B cell (primary cell): Measurements from ENCODE around the gene P2RX3. TPM values are rescaled to one million over a fixed set of nuclear protein-coding genes. Genes with fewer than 3 reads are reported as not detected.
"Not testable (repeated sequence)": the region's sequence is repeated elsewhere in the genome, so short reads cannot be mapped to it uniquely, and the experiment has no call there.

Experiments used
- ATAC-seq: fragments of 200-7000 bp; cut with Tn5 transposase; one replicate; pipeline ENCODE4 v1.10.0; 2021; ENCODE audit warnings: low read depth, mild to moderate bottlenecking, moderate number of reproducible peaks, moderate library complexity
- CTCF ChIA-PET: fragments of 350-600 bp; sonication (Branson Sonifier 250); formaldehyde crosslinking; loops from one replicate; lab custom pipeline; 2021; ENCODE audit warnings: antibody characterized with exemption, inconsistent platforms; lab: Charles Lee
- POLR2A ChIA-PET: fragments of 350-600 bp; sonication (Branson Sonifier 250); formaldehyde crosslinking; loops from one replicate; lab custom pipeline; 2021; ENCODE audit warnings: antibody characterized with exemption; lab: Charles Lee
- DNase-seq: peaks from one replicate; pipeline ENCODE4 v3.0.0; 2013
- H2AFZ ChIP-seq: 2 replicates; pipeline ENCODE4 v1.6.1; 2012; ENCODE audit warnings: mild to moderate bottlenecking, low read depth, low read length; ENCODE audit not compliant: insufficient read depth, poor library complexity, severe bottlenecking
- H3K27ac ChIP-seq, 2 donors: 1 replicate in 1 of 2; 2 replicates in 1 of 2; pipeline ENCODE4 v1.5.1; 2012 to 2013; ENCODE audit warnings: low read length in 2 of 2, mild to moderate bottlenecking in 2 of 2, moderate library complexity in 1 of 2
- H3K27me3 ChIP-seq, 4 experiments: fragments of 200-600 bp in 1 of 4; sonication (generic) in 1 of 4; replicated peaks in 1 of 4; 1 replicate in 2 of 4; 2 replicates in 2 of 4; pipeline versions ENCODE4 v1.6.1 to v1.7.0; 2013 to 2016; ENCODE audit warnings: low read length in 3 of 4, mild to moderate bottlenecking in 2 of 4, mixed read lengths in 1 of 4, moderate library complexity in 1 of 4; ENCODE audit not compliant: insufficient read depth in 4 of 4, control insufficient read depth in 3 of 4; ENCODE audit errors: control extremely low read depth in 1 of 4
- H3K36me3 ChIP-seq, 2 experiments: replicated peaks in 1 of 2; 1 replicate in 1 of 2; 2 replicates in 1 of 2; pipeline versions ENCODE4 v1.6.1 to v1.7.1; 2013; ENCODE audit warnings: low read length in 1 of 2; ENCODE audit not compliant: insufficient read depth in 2 of 2, control insufficient read depth in 1 of 2; ENCODE audit errors: control extremely low read depth in 1 of 2, extremely low read depth in 1 of 2
- H3K4me1 ChIP-seq, 2 donors: fragments of 200-600 bp in 1 of 2; sonication (generic) in 1 of 2; 1 replicate in 1 of 2; 2 replicates in 1 of 2; pipeline versions ENCODE4 v1.5.1 to v1.6.1; 2013 to 2017; ENCODE audit warnings: low read length in 2 of 2; ENCODE audit not compliant: control insufficient read depth in 2 of 2, insufficient read depth in 2 of 2
- H3K4me2 ChIP-seq: replicated peaks from 2 replicates; pipeline ENCODE3; 2012; ENCODE audit warnings: mild to moderate bottlenecking, low read depth, low read length; ENCODE audit not compliant: poor library complexity, severe bottlenecking
- H3K4me3 ChIP-seq, 5 experiments: fragments of 200-600 bp in 1 of 5; sonication (generic) in 1 of 5; 1 replicate in 3 of 5; 2 replicates in 2 of 5; pipeline versions ENCODE4 v1.5.1 to v1.7.0; 2011 to 2016; ENCODE audit warnings: low read length in 4 of 5, mild to moderate bottlenecking in 4 of 5, low read depth in 2 of 5, control low read depth in 1 of 5, moderate library complexity in 1 of 5; ENCODE audit not compliant: insufficient read depth in 1 of 5; ENCODE audit errors: control extremely low read depth in 1 of 5, extremely low read depth in 1 of 5
- H3K79me2 ChIP-seq: fragments of 200-600 bp; sonication (generic); one replicate; pipeline ENCODE4 v1.6.0; 2016; ENCODE audit warnings: low read length; ENCODE audit not compliant: control insufficient read depth, insufficient read depth
- H3K9ac ChIP-seq: fragments of 200-600 bp; sonication (generic); 2 replicates; pipeline ENCODE4 v1.6.1; 2017; ENCODE audit warnings: mild to moderate bottlenecking, low read length, moderate library complexity
- H3K9me3 ChIP-seq, 3 donors: one replicate each; pipeline versions ENCODE4 v1.6.1 to v1.7.1; 2013; ENCODE audit warnings: low read length in 2 of 3; ENCODE audit not compliant: control insufficient read depth in 2 of 3, insufficient read depth in 1 of 3; ENCODE audit errors: control extremely low read depth in 1 of 3
- H4K20me1 ChIP-seq: 2 replicates; pipeline ENCODE4 v1.6.0; 2012; ENCODE audit warnings: mild to moderate bottlenecking, low read length; ENCODE audit not compliant: insufficient read depth, control insufficient read depth, poor library complexity, severe bottlenecking
- H3K27ac Mint-ChIP-seq: one replicate; pipeline ENCODE4 v1.8.0; 2021; ENCODE audit warnings: mixed read lengths
- H3K27me3 Mint-ChIP-seq: one replicate; pipeline ENCODE4 v1.8.0; 2021; ENCODE audit warnings: mixed read lengths
- H3K4me1 Mint-ChIP-seq: one replicate; pipeline ENCODE4 v1.8.0; 2021; ENCODE audit warnings: mixed read lengths
- H3K4me3 Mint-ChIP-seq: one replicate; pipeline ENCODE4 v1.8.0; 2021; ENCODE audit warnings: mixed read lengths
- H3K9me3 Mint-ChIP-seq: one replicate; pipeline ENCODE4 v1.8.0; 2022; ENCODE audit warnings: mixed read lengths; ENCODE audit not compliant: insufficient read depth
- EZH2 ChIP-seq: IDR thresholded peaks from 2 replicates; pipeline ENCODE4 v1.6.1; 2012; ENCODE audit warnings: borderline replicate concordance, low read depth, mild to moderate bottlenecking, moderate library complexity, low read length; ENCODE audit not compliant: insufficient read depth, poor library complexity, severe bottlenecking
- WGBS: methylation state at CpG from one replicate; pipeline ENCODE4 v1.1.5; 2013; ENCODE audit warnings: missing lambda C conversion rate; ENCODE audit not compliant: insufficient coverage; 5-methylcytosine and 5-hydroxymethylcytosine counted together
- intact Hi-C: fragments of 100-400 bp; cut with micrococcal nuclease; formaldehyde crosslinking; loops from one replicate; pipeline ENCODE4 v1.10.0; 2022
- polyA plus RNA-seq: library from polyadenylated mRNA; depleted of rRNA; stranded (reverse); fragments of >200 nt; gene quantifications from 2 replicates; pipeline ENCODE4 v1.2.3, GENCODE V29; 2012
- total RNA-seq, 2 donors: library from RNA; stranded (reverse); fragments of 120-200 nt in 1 of 2; gene quantifications; 1 replicate in 1 of 2; 2 replicates in 1 of 2; pipeline versions ENCODE4 v1.2.3 to v1.2.4, GENCODE V29; 2013 to 2022
- TF ChIP-seq, protein P1 (sequence below): fragments of 200-600 bp; IDR thresholded peaks from one replicate; pipeline ENCODE4 v1.8.0; 2022; ENCODE audit warnings: antibody characterized with exemption, mild to moderate bottlenecking

The P2RX3 gene
- total and polyA plus RNA-seq, 2 donors (not counting 1 experiment from before 2014, with no cell fraction given) = not detected

DNA sequence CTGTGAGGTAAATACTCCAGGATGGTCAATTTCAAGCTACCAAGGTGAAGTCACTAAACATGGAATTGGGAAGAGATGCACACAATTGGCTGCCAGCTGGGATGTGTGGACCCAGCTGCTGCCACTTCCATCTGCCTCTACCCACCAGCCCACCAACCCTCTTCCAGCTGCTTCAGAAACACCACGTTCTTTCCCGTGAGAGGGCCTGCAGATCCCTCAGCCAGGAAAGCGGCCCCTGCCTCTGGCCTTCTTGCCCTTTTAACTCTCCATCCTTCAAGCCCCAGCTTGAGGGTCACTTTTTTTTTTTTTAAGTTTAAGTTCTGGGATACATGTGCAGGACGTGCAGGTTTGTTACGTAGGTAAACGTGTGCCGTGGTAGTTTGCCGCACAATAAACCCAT is 22.8 kb downstream of the P2RX3 start:
- Histone ChIP-seq H3K4me1 (no peaks in the 10 kb centered on the region), H3K27ac (no peak overlapping the region), H2AFZ (no peak overlapping the region), H3K36me3 (no peaks in the 10 kb centered on the region), H3K79me2 (no peaks in the 10 kb centered on the region), H3K4me3 (no peak overlapping the region), H3K9ac (no peak overlapping the region), H3K9me3 (no peaks in the 10 kb centered on the region), H3K4me2 (no peak overlapping the region), H4K20me1 (no peaks in the 10 kb centered on the region), H3K27me3 (peaks cover 0 to 2% (median 2%) of the 10 kb centered on the region in 4 experiments)
- POLR2A ChIA-PET = no interaction called here
- CTCF ChIA-PET = interaction anchor here (1.2 to 2.1 kb wide), 3 partner anchors 10 to 280 kb away, joined by 4 to 10 read pairs (median 5); no protein-coding TSS in a partner anchor
- TF ChIP-seq, protein P1, sequence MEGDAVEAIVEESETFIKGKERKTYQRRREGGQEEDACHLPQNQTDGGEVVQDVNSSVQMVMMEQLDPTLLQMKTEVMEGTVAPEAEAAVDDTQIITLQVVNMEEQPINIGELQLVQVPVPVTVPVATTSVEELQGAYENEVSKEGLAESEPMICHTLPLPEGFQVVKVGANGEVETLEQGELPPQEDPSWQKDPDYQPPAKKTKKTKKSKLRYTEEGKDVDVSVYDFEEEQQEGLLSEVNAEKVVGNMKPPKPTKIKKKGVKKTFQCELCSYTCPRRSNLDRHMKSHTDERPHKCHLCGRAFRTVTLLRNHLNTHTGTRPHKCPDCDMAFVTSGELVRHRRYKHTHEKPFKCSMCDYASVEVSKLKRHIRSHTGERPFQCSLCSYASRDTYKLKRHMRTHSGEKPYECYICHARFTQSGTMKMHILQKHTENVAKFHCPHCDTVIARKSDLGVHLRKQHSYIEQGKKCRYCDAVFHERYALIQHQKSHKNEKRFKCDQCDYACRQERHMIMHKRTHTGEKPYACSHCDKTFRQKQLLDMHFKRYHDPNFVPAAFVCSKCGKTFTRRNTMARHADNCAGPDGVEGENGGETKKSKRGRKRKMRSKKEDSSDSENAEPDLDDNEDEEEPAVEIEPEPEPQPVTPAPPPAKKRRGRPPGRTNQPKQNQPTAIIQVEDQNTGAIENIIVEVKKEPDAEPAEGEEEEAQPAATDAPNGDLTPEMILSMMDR = no peak
- TF ChIP-seq EZH2 = no peak
- Mint-ChIP-seq H3K27ac (no peak overlapping the region), H3K4me1 (no peaks in the 10 kb centered on the region), H3K9me3 (no peaks in the 10 kb centered on the region), H3K4me3 (no peak overlapping the region), H3K27me3 (peaks cover 25% of the 10 kb centered on the region)
- DNase-seq (no peak), ATAC-seq (no peak)
- WGBS = 100% methylated on average over 1 of the region's 8 CpGs
- intact Hi-C loops = no loop called here

DNA sequence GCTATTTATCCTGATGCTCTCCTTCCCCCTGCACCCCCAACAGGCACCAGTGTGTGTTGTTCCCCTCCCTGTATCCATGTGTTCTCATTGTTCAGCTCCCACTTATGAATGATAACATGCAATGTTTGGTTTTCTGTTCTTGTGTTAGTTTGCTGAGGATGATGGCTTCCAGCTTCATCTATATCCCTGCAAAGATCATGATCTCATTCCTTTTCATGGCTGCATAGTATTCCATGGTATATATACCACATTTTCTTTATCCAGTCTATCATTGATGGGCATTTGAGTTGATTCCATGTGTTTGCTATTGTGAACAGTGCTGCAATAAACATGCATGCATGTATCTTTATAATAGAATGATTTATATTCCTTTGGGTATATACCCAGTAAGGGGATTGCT is 23.3 kb downstream of the P2RX3 start:
- not testable (repeated sequence) for H3K4me2 ChIP-seq

More for the DNA sequence above, 23.3 kb downstream of the P2RX3 start:
- DNase-seq, H3K9me3 ChIP-seq, ATAC-seq, H2AFZ ChIP-seq, H3K79me2 ChIP-seq, H4K20me1 ChIP-seq, H3K27me3 ChIP-seq, H3K4me1 ChIP-seq, H3K4me3 Mint-ChIP-seq, H3K27ac Mint-ChIP-seq, H3K9me3 Mint-ChIP-seq, H3K27ac ChIP-seq, POLR2A ChIA-PET, H3K36me3 ChIP-seq, H3K9ac ChIP-seq, H3K4me1 Mint-ChIP-seq, H3K4me3 ChIP-seq, intact Hi-C loops: not testable (repeated sequence)
- peaks cover 20% of the 10 kb centered on the region for H3K27me3 Mint-ChIP-seq
- CTCF ChIA-PET = interaction anchor here (1.2 to 2.1 kb wide), 3 partner anchors 11 to 280 kb away, joined by 4 to 10 read pairs (median 5); no protein-coding TSS in a partner anchor
